Neural cell (in vitro differentiated cells): ENCODE results near the gene CD226. TPM values are rescaled to one million over a fixed set of nuclear protein-coding genes. Genes with fewer than 3 reads are reported as not detected.

Experiments
- H2AFZ ChIP-seq: fragments of 200-600, 300-800 bp; sonication (generic), shearing (Covaris generic); 2 replicates; pipeline ENCODE4 v1.6.0; 2014; ENCODE audit warnings: low read depth, mild to moderate bottlenecking, antibody characterized with exemption, low read length, moderate library complexity
- H3F3A ChIP-seq: fragments of 200-600 bp; shearing (Covaris generic); 2 replicates; pipeline ENCODE4 v1.6.1; 2016; ENCODE audit warnings: mild to moderate bottlenecking, moderate library complexity, mixed read lengths, antibody characterized with exemption, low read length; ENCODE audit not compliant: insufficient read depth, poor library complexity, severe bottlenecking
- H3K27ac ChIP-seq: fragments of 200-600, 300-800 bp; sonication (generic), shearing (Covaris generic); 2 replicates; pipeline ENCODE4 v1.5.1; 2014; ENCODE audit warnings: mild to moderate bottlenecking, low read length, moderate library complexity
- H3K27me3 ChIP-seq: fragments of 300-800, 200-600 bp; sonication (generic), shearing (Covaris generic); 2 replicates; pipeline ENCODE4 v1.6.0; 2014; ENCODE audit warnings: mild to moderate bottlenecking, low read depth, low read length, moderate library complexity; ENCODE audit not compliant: insufficient read depth
- H3K36me3 ChIP-seq: fragments of 300-800, 200-600 bp; sonication (generic), shearing (Covaris generic); 2 replicates; pipeline ENCODE4 v1.5.1; 2014; ENCODE audit warnings: mild to moderate bottlenecking, antibody characterized with exemption, low read length, moderate library complexity; ENCODE audit not compliant: insufficient read depth
- H3K4me2 ChIP-seq: fragments of 300-800, 200-600 bp; sonication (generic), shearing (Covaris generic); 2 replicates; pipeline ENCODE4 v1.6.0; 2014; ENCODE audit warnings: mild to moderate bottlenecking, low read length
- H3K4me3 ChIP-seq: fragments of 300-800, 200-600 bp; sonication (generic), shearing (Covaris generic); 2 replicates; pipeline ENCODE4 v1.5.1; 2014; ENCODE audit warnings: mild to moderate bottlenecking, low read length, moderate library complexity
- H3K79me2 ChIP-seq: fragments of 200-600 bp; shearing (Covaris generic); replicated peaks from 2 replicates; pipeline ENCODE4 v1.6.0; 2014; ENCODE audit warnings: mild to moderate bottlenecking, low read length, moderate library complexity; ENCODE audit not compliant: insufficient read depth
- H3K9ac ChIP-seq: fragments of 300-800, 200-600 bp; sonication (generic), shearing (Covaris generic); 2 replicates; pipeline ENCODE4 v1.6.1; 2016; ENCODE audit warnings: mild to moderate bottlenecking, low read length, mixed read lengths
- H3K9me2 ChIP-seq: fragments of 200-600 bp; shearing (Covaris generic); 2 replicates; pipeline ENCODE4 v1.6.1; 2016; ENCODE audit warnings: mild to moderate bottlenecking, low read length, mixed read lengths; ENCODE audit not compliant: insufficient read depth
- H3K9me3 ChIP-seq: fragments of 200-600, 300-800 bp; sonication (generic), shearing (Covaris generic); 2 replicates; pipeline ENCODE4 v1.6.1; 2016; ENCODE audit warnings: mild to moderate bottlenecking, mixed run types, low read length, moderate library complexity, mixed read lengths
- H4K20me1 ChIP-seq: fragments of 200-600 bp; shearing (Covaris generic); 2 replicates; pipeline ENCODE4 v1.6.1; 2016; ENCODE audit warnings: mild to moderate bottlenecking, mixed run types; ENCODE audit not compliant: insufficient read depth
- EP300 ChIP-seq: fragments of 450-650 bp; conservative IDR thresholded peaks from 2 replicates; pipeline ENCODE4 v1.6.1; 2014; ENCODE audit warnings: antibody characterized with exemption, mild to moderate bottlenecking, moderate library complexity; ENCODE audit not compliant: poor library complexity, severe bottlenecking
- EZH2 ChIP-seq: fragments of 200-600, 300-800 bp; shearing (Covaris generic), sonication (generic); IDR thresholded peaks from 2 replicates; pipeline ENCODE4 v1.6.1; 2014; ENCODE audit warnings: antibody characterized with exemption, low read length, borderline replicate concordance, mild to moderate bottlenecking; ENCODE audit not compliant: insufficient read depth, poor library complexity, severe bottlenecking
- MXI1 ChIP-seq: fragments of 450-650 bp; conservative IDR thresholded peaks from 2 replicates; pipeline ENCODE4 v1.6.1; 2014; ENCODE audit warnings: antibody characterized with exemption, mild to moderate bottlenecking; ENCODE audit not compliant: poor library complexity, severe bottlenecking
- POLR2AphosphoS5 ChIP-seq: IDR thresholded peaks from 2 replicates; pipeline ENCODE4 v1.6.1; 2012
- RAD21 ChIP-seq: fragments of 450-650 bp; conservative IDR thresholded peaks from 2 replicates; pipeline ENCODE4 v1.6.1; 2014; ENCODE audit warnings: antibody characterized with exemption, mild to moderate bottlenecking, moderate library complexity
- SMC3 ChIP-seq: fragments of 450-650 bp; conservative IDR thresholded peaks from 2 replicates; pipeline ENCODE4 v1.6.1; 2014; ENCODE audit warnings: antibody characterized with exemption, mild to moderate bottlenecking, moderate library complexity; ENCODE audit not compliant: poor library complexity
- TAF1 ChIP-seq: IDR thresholded peaks from 2 replicates; pipeline ENCODE4 v1.6.1; 2012; ENCODE audit warnings: low read depth
- polyA plus RNA-seq: library from polyadenylated mRNA; depleted of rRNA; stranded (reverse); fragments of >200 nt; gene quantifications from 2 replicates; pipeline ENCODE4 v1.2.3, GENCODE V29; 2014
- TF ChIP-seq, protein P1 (sequence below): fragments of 450-650 bp; IDR thresholded peaks from 2 replicates; pipeline ENCODE4 v1.5.1; 2014; ENCODE audit warnings: antibody characterized with exemption, mild to moderate bottlenecking, moderate library complexity; ENCODE audit not compliant: poor library complexity, severe bottlenecking
- TF ChIP-seq, protein P2 (sequence below): IDR thresholded peaks from 2 replicates; pipeline ENCODE4 v1.6.1; 2012; ENCODE audit warnings: borderline replicate concordance

Gene CD226
- polyA plus RNA-seq, 1 donor from 2014 or later = 0.11 TPM

DNA sequence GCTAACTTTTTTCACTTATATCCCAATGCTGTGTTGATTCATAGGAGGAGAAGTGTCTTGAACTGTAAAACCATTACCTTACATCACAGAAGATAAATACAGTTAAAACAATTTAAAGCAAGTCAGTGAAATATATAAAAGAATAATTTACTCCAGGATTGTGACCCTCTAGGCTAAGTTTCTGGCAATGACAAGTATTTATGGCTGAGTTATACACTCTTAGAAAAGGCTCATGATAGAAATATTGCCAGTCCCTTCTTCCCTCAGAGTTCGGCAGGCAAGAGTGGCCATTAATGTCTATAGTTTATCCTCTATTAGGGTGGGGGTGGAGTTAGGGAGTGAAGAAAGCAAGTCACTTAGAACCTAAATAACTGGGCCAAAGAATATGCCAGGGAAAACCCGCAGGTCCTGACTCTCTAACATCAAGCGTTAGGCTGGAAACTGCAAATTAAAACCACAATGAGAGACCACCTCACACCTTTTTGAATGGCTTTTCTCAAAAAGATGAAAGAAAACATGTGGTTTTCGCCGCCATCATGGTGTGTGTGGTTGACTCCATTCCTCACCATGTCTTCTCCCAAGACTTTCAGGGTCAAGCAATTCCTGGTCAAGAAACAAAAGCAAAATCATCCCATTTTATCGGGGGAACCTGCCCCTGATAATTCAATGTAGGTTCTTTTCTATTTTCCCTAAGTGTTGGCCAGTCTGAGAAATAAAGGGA is 69.3 kb downstream of the CD226 start:
- Histone ChIP-seq H3F3A (no peaks in the 10 kb centered on the region), H3K9ac (no peak overlapping the region), H2AFZ (no peak overlapping the region), H4K20me1 (no peaks in the 10 kb centered on the region), H3K27me3 (no peaks in the 10 kb centered on the region), H3K36me3 (no peaks in the 10 kb centered on the region), H3K79me2 (no peaks in the 10 kb centered on the region), H3K4me3 (no peak overlapping the region), H3K27ac (no peak overlapping the region), H3K9me3 (no peaks in the 10 kb centered on the region), H3K4me2 (no peak overlapping the region), H3K9me2 (no peaks in the 10 kb centered on the region)
- no peak for TF ChIP-seq EZH2
- TF ChIP-seq, protein P1, sequence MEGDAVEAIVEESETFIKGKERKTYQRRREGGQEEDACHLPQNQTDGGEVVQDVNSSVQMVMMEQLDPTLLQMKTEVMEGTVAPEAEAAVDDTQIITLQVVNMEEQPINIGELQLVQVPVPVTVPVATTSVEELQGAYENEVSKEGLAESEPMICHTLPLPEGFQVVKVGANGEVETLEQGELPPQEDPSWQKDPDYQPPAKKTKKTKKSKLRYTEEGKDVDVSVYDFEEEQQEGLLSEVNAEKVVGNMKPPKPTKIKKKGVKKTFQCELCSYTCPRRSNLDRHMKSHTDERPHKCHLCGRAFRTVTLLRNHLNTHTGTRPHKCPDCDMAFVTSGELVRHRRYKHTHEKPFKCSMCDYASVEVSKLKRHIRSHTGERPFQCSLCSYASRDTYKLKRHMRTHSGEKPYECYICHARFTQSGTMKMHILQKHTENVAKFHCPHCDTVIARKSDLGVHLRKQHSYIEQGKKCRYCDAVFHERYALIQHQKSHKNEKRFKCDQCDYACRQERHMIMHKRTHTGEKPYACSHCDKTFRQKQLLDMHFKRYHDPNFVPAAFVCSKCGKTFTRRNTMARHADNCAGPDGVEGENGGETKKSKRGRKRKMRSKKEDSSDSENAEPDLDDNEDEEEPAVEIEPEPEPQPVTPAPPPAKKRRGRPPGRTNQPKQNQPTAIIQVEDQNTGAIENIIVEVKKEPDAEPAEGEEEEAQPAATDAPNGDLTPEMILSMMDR = no peak
- TF ChIP-seq, protein P2, sequence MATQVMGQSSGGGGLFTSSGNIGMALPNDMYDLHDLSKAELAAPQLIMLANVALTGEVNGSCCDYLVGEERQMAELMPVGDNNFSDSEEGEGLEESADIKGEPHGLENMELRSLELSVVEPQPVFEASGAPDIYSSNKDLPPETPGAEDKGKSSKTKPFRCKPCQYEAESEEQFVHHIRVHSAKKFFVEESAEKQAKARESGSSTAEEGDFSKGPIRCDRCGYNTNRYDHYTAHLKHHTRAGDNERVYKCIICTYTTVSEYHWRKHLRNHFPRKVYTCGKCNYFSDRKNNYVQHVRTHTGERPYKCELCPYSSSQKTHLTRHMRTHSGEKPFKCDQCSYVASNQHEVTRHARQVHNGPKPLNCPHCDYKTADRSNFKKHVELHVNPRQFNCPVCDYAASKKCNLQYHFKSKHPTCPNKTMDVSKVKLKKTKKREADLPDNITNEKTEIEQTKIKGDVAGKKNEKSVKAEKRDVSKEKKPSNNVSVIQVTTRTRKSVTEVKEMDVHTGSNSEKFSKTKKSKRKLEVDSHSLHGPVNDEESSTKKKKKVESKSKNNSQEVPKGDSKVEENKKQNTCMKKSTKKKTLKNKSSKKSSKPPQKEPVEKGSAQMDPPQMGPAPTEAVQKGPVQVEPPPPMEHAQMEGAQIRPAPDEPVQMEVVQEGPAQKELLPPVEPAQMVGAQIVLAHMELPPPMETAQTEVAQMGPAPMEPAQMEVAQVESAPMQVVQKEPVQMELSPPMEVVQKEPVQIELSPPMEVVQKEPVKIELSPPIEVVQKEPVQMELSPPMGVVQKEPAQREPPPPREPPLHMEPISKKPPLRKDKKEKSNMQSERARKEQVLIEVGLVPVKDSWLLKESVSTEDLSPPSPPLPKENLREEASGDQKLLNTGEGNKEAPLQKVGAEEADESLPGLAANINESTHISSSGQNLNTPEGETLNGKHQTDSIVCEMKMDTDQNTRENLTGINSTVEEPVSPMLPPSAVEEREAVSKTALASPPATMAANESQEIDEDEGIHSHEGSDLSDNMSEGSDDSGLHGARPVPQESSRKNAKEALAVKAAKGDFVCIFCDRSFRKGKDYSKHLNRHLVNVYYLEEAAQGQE = no peak
- no peak for TF ChIP-seq EP300
- no peak for TF ChIP-seq POLR2AphosphoS5
- no peak for TF ChIP-seq RAD21
- TF ChIP-seq TAF1 = no peak
- TF ChIP-seq SMC3 = no peak
- no peak for TF ChIP-seq MXI1

DNA sequence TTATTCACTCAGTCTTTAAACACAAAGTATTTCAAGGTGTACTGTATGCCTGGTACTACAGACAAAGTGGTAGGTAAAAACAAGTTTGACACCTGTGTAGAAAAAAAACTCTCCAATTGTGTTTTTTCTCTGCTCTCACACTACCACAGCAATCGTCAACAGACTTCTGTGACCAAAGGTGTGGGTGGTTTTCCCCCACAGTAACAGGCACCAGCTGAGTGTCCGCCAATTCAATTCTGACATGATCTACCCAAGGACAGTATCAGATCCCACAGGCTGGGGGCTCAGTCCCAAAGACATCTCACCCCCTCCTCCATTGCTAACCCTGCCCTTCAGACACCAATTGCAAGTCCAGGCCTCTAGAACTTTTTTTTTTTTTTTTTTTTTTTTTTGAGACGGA is 71.2 kb downstream of the CD226 start:
- Histone ChIP-seq H3K4me2 (no peak overlapping the region), H4K20me1 (no peaks in the 10 kb centered on the region), H3K36me3 (no peaks in the 10 kb centered on the region), H3K27ac (no peak overlapping the region), H3K9me3 (no peaks in the 10 kb centered on the region), H3K4me3 (no peak overlapping the region), H3K79me2 (no peaks in the 10 kb centered on the region), H3K9ac (no peak overlapping the region), H3K27me3 (no peaks in the 10 kb centered on the region), H3F3A (no peaks in the 10 kb centered on the region), H3K9me2 (no peaks in the 10 kb centered on the region), H2AFZ (no peak overlapping the region)
- TF ChIP-seq, protein P2 = no peak
- TF ChIP-seq, protein P1 = no peak
- TF ChIP-seq TAF1 (no peak), MXI1 (no peak), EZH2 (no peak), RAD21 (no peak), EP300 (no peak), SMC3 (no peak), POLR2AphosphoS5 (no peak)
